H1 (cell line): ENCODE measurements around the gene APLP2.

Experiments used
- CBX8 ChIP-seq: fragments of 300-800, 300-1000 bp; sonication (generic); IDR thresholded peaks from 2 replicates; pipeline ENCODE4 v1.7.1; 2016; ENCODE audit warnings: low read depth, low read length, borderline replicate concordance
- EP300 ChIP-seq, 2 experiments: IDR thresholded peaks; 1 replicate in 1 of 2; 2 replicates in 1 of 2; pipeline ENCODE4 v1.6.1; 2011 to 2012; ENCODE audit warnings: low read depth in 2 of 2, low read length in 2 of 2, mild to moderate bottlenecking in 2 of 2, borderline replicate concordance in 1 of 2, inconsistent platforms in 1 of 2, moderate library complexity in 1 of 2
- JUN ChIP-seq: IDR thresholded peaks from 2 replicates; pipeline ENCODE4 v1.6.1; 2011; ENCODE audit warnings: low read depth, mild to moderate bottlenecking, improper control_type of control experiment, low read length
- MAX ChIP-seq: IDR thresholded peaks from 2 replicates; pipeline ENCODE4 v1.6.1; 2012; ENCODE audit warnings: inconsistent platforms
- POU5F1 ChIP-seq: IDR thresholded peaks from 2 replicates; pipeline ENCODE4 v1.6.1; 2011; ENCODE audit warnings: low read depth, mild to moderate bottlenecking, low read length, moderate library complexity
- RBBP5 ChIP-seq: IDR thresholded peaks from 2 replicates; pipeline ENCODE4 v1.7.1; 2012; ENCODE audit warnings: low read depth, mild to moderate bottlenecking, inconsistent platforms, low read length, moderate library complexity, borderline replicate concordance
- TF ChIP-seq, protein P1 (sequence below), 3 experiments: IDR thresholded peaks; 1 replicate in 2 of 3; 2 replicates in 1 of 3; pipeline versions ENCODE4 v1.5.1 to v1.6.1; 2011; ENCODE audit warnings: low read length in 3 of 3, mild to moderate bottlenecking in 3 of 3, inconsistent platforms in 2 of 3, low read depth in 1 of 3, moderate library complexity in 1 of 3; ENCODE audit not compliant: insufficient read depth in 1 of 3; ENCODE audit errors: control extremely low read depth in 1 of 3
- TF ChIP-seq, protein P2 (sequence below): IDR thresholded peaks from 2 replicates; pipeline ENCODE4 v1.6.1; 2011; ENCODE audit warnings: low read depth, mild to moderate bottlenecking, low read length; ENCODE audit not compliant: insufficient read depth

DNA sequence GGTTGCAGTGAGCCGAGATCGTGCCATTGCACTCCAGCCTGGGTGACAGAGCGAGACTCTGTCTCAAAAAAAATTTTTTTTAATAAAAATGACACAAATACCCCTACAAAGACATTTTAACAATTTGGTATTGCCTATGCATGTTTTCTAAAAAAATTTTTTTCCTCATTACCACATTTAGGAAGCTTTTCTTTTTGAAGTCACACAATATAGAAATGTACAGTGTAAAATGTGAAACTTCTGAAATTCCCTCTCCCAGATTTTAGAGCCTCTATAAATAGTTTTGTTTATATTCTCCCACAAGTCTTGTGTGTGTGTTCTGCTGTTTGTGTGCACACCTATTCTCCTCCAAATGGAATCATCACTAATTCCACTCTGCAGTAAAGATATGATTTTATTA, 97.5 kb downstream of the APLP2 start:
- TF ChIP-seq JUN (no peak), MAX (no peak), EP300 (IDR thresholded peaks at IDR 0.05; ENCODE audit: borderline replicate concordance in 1 of 2, low read depth in 2 of 2, low read length in 2 of 2) (no peak), POU5F1 (no peak), RBBP5 (no peak), CBX8 (no peak)
- TF ChIP-seq, protein P1, sequence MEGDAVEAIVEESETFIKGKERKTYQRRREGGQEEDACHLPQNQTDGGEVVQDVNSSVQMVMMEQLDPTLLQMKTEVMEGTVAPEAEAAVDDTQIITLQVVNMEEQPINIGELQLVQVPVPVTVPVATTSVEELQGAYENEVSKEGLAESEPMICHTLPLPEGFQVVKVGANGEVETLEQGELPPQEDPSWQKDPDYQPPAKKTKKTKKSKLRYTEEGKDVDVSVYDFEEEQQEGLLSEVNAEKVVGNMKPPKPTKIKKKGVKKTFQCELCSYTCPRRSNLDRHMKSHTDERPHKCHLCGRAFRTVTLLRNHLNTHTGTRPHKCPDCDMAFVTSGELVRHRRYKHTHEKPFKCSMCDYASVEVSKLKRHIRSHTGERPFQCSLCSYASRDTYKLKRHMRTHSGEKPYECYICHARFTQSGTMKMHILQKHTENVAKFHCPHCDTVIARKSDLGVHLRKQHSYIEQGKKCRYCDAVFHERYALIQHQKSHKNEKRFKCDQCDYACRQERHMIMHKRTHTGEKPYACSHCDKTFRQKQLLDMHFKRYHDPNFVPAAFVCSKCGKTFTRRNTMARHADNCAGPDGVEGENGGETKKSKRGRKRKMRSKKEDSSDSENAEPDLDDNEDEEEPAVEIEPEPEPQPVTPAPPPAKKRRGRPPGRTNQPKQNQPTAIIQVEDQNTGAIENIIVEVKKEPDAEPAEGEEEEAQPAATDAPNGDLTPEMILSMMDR (IDR thresholded peaks at IDR 0.05; ENCODE audit: control extremely low read depth in 1 of 3, insufficient read depth in 1 of 3, low read depth in 1 of 3, low read length in 3 of 3), result no peak
- TF ChIP-seq, protein P2, sequence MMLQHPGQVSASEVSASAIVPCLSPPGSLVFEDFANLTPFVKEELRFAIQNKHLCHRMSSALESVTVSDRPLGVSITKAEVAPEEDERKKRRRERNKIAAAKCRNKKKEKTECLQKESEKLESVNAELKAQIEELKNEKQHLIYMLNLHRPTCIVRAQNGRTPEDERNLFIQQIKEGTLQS, result no peak
